ENCODE results near the gene UST.

Gene UST

DNA sequence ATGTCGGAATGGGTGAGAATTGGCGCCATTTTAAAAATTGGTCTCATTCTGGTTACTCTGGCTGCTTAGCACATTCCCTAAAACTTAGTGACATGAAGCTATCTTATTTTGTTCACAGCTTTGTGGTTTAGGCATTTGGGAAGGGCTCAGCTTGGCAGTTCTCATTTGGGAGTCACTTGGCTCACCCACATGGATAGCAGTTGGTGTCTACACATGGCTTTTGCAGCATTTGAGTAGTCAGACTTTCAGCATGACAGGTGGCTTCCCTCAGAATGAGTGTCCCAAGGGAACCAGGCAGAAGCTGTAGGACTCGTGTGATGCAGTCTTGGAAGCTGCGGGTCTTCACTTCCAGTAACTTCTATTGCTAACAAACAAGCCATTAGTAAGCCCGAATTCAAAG is 64.6 kb downstream of the UST start:
- no peak for DNase-seq

DNA sequence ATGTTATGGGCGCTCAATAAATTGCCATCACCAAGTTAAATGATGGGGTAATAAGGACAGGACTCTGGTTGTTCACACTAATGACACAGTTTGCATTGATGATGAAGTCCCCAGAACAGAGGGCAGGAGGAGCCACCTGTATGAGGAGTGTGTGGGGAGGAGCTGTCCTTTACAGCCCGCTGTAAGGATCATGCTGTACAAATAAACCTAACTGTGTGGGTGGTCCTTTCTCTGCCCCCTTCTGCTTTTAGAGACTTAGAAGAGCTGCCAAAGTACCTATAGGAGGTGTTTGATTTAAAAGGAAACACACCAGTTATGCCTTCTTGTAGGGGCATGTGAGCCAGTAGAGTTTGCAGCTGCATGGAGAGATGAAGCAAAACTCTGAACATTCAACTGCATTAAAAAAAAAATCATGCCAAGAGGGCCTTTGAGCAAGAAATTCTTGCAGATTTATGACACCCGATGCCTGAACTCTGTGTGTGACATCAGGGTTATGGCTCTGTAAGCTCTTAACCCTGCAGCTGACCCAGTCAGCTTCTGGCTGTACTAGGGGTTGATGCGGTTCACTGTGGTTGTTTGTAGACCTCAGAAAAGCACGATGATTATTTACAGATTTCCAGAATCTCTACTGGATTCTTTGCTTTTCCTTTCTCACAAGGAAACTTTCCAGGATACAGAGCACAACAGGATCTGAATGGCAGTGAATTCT is 67.4 kb downstream of the UST start:
- DNase-seq, result no peak

DNA sequence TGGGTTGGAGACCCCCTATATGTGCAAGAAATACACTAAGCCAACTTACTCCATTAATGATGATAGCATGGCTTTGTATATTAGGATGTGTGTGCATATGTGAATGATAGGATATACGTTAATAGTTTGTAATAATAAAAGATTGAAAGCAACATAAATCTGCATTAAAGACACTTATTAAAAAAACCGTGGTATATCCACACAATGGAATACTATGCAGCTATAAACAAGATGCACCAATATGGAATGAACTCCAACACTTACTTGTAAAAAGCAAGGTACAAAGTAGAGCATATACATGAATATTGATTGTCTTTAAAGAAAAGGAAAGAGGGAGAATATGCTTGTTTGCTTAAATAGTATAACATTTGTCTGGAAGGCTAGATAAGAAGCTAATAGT is 68.0 kb downstream of the UST start:
- DNase-seq, result no peak

DNA sequence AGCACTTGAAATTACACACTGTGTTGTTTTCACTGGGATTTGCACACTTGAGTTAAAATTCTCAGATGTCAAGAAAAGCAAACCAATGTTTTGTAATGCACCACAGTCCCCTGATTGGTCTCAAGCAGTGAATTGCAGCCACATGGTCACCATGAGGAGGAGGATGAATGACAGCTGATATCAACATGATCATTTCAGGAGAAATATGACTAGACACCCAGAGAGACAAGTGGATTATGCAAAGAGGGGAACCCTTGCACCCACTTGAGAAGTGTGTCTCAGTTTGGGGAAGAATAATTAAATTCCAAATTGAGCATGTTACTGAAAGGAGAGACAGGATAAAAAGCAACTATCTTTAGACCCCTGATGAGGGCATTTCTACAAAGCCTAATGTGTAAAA is 69.3 kb downstream of the UST start:
- no peak for DNase-seq

DNA sequence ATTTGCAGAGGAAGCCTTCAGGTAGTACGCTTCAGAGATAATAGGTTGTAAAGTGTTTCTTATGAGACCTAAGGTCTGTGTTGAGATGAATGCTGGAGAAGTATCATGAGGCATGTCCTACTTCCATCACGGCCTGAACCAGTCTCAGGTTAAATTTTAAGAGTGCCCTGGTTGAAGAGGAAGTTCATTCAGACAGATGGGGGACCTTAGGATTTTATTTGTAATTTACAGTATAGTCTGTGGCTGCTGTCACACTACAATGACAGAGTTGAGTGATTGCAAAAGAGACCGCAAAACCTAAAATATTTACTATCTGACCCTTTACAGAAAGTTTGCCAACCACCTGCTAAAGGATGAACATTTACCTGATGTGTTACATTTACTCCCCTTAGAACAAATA is 70.9 kb downstream of the UST start:
- no peak for DNase-seq

DNA sequence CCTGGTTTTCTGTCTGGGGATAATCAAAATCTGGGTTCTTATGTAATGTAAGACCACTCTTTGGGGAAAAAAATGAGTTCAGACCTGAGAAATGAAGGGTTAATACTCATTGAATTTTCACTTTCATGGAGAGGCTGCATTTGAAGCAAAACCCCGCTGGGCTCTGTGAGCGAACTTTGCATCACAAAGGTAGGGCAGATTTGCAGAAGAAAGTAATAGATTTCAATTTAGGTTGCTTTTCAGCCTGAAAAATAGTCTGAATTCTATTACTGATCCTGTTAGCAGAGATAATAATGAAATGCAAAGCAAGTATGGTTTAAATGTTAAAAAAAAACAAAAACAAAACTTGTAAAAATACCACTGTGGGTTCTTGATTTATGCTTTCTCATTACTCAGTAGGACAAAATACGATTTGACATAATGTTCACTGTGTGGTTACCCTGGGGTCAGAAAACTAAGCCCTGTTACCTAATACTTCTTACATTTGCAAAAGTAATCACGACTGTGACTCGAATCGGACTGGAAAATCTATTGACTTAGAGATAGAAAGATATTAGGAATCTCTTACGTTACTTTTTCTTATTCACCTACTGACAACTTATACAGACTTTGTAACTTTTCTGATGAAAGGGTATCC is 72.2 kb downstream of the UST start:
- no peak for DNase-seq

DNA sequence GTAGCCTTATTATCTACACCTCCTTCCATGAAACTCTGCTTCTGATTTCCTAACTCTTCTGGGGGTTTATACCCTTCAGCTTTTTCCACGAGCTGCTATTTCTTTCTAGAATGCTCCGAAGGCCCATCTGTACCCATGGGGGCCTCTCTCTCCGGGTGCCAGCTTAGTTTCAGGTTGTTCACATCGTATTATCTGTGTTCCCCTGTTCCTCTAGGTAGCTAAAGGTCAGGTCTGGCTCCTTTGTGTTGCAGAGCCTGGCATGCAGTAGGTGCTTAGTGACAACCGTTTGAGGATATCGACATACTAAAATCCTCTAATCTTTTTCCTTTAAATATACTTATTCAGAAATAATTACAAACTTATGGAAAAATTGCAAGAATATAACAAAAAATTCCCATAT is 73.0 kb downstream of the UST start:
- DNase-seq, result no peak

DNA sequence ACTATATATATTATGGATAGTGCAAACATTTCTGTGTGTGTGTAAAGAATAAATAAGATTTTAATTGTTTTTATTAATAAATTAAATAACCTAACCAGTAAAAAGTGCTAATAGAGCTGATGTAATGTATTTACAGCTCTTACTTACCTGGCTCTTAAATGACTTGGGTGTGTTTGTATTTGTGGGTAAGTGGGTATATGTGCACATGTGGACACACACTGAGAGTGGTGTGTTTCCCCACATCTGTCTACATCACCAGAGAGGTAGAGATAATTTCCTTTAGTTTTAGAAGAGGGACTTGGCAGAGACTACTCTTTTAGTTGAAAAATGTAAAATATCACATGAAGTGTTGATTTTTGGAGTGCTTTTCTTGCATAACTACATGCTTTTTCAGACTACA is 76.0 kb downstream of the UST start:
- DNase-seq, result no peak

DNA sequence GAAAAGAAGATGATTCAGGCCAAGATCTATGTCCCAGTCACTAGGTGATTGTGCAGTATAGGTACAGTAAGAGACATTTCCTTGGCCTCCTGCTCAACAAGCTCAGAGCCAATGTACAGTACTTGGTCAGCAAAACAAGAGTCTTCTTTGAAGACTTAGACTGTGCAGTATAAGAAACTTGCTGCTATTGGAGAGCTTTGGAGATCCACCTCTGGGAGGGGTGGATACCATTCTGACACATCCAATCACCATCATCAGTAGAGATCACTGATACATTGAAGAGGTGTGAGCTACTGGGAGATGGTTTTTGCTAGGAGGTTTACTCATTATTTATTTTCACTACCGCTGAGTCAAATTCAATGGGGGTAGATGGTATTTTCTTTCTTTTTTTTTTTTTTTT is 77.5 kb downstream of the UST start:
- no peak for DNase-seq

DNA sequence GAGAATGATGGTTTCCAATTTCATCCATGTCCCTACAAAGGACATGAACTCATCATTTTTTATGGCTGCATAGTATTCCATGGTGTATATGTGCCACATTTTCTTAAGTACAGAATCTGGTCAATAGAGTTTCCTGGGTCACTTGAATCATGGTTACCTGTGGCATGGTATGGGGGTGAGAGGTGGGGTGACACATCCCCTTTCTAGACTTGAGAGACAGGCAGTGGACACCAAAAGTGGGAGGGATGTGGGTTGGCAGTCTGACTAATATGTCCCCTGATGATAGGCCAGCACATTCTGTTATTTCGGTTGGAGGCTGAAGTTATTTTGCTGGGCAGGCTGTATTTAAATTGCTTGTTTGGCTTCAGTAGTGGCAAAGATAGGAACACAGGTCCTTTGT is 78.1 kb downstream of the UST start:
- no peak for DNase-seq

DNA sequence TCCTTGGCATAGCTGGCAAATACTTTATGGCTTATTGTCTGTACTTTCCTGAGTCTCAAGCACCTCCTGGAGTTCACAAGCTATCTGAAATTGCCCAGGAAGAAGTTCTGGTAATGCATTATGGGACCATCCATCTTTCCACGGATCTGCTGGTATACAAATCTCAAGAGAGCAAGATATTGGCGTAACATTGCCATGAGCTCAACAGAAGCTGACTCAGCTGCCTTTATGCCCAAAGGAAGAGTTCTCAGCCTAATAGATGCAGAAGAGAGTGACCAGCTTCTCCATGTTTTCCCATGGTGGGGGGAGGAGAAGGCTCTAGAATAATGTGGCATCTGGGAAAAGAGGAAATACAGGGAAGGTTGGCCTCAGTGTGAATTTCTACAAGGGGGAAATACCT is 78.7 kb downstream of the UST start:
- no peak for DNase-seq

DNA sequence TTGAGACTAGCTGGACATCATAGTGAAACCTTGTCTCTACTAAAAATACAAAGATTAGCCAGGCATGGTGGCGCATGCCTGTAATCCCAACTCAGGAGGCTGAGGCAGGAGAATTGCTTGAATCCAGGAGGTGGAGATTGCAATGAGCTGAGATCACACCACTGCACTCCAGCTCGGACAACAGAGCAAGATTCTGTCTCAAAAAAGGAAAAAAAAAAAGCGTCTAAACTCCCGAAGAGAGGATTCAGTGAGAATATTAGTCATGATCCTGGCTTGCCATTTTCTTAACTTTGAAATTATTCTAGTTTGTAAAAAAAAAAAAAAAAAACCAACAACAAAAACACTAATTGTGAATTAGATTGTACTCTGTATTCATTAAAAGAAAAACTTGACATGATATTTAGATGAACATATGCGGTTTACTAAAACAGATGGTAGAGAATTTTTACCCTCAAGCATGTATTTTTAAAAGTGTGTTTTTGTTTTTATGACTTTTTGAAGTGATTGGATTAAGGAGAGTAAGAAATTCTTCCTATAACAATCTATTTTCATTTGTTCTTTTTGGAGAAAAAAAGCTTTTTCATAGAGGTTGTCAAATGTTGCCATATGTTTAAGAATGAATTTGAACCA is 80.7 kb downstream of the UST start:
- DNase-seq, result no peak

DNA sequence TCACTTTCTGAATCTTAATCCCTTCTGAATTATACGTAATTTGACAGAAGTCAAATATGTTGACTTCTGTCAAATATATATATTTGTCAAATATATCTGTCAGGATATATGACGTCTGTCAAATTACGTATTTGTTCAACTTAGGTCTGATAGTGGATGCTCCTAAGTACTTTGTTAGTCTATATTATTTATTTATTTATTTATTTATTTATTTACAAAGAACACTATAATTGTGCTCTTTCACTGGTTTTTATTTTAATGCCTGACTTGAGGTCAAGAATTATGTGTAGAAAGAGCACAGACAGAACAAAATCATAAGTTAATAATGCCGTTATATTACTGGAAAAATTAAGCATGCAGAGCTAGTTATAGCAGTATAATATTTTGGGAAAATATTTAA is 81.2 kb downstream of the UST start:
- no peak for DNase-seq

DNA sequence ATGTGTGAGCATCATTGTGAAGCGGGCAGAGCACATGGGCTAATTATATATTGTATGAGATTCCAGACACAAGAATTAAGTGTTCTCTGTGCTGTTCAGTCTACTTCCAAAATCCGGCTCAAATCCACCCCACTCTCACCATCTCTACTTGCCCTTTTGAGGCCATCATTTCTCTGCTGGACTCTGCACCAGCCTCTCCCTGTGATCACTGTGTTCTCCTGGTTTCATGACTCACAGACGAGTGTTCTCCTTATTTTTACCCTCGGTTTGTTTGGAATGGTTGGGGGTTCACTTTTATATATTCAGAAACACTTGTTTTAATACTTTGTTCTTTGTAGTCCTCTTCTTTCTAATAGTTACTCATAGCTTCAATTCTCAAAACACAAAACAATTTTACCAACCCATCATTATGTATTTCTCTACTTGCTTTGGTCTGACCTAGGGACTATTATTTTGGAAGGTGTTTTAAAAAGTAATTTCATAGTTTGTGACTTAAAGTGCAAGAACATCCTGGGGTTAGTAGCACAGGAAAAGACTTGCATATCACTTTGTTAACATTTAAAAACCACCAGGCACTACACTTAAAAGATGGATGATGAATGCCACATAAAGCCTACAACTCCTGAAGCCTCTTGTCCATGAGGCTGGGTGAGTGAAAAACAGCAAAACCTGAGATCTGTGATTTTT is 82.7 kb downstream of the UST start:
- DNase-seq, result no peak

DNA sequence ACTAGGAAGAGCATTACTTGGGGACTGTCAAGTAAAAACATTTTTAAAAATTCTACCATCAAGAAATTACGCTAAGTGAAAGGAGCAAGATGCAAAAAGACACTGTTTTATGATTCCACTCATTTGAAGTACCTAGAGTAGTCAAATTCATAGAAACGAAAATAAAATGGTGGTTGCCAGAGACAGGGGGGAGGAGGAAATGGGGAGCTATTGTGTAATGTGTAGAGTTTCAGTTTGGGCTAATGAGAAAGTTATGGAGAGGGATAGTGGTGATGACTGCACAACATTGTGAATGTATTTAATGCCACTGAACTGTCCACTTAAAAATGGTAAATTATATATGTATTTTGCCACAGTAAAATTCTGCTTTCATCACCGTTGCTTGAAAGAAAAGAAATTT is 83.8 kb downstream of the UST start:
- DNase-seq, result no peak

DNA sequence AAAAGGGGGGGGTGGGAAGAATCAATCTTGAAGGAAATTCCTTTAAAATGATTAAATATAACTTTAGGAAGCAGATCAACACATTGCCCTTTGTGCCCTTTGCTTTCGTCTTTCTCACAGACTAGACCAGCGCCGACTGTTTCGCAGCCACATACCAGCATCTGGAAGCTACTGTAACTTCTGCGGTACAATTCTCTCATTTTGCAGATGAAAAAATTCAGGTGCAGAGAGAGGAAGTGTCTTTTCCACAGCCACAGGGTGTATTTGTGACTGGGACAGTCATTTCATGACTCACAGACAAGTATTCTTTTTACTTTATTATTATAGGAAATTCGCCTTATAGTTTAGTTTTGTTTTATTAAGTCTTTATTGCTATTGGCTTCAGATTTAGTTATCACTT is 84.2 kb downstream of the UST start:
- DNase-seq, result no peak

DNA sequence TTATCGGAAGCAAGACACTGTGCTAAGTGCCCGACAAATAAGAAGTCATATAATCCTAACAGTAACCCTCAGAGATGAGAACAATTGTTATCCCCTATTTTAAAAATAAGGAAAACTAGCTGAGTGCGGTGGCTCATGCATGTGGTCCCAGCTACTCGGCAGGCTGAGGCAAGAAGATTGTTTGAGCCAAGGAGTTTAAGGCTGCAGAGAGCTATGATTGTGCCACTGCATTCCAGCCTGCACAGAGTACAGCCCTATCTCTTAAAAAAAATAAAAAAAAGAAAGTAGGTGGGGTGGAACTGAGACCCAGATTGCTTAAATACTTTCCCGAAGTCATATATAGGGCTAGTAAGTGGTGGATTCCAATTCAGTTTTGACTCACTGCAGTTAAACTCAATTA is 84.7 kb downstream of the UST start:
- DNase-seq, result no peak

DNA sequence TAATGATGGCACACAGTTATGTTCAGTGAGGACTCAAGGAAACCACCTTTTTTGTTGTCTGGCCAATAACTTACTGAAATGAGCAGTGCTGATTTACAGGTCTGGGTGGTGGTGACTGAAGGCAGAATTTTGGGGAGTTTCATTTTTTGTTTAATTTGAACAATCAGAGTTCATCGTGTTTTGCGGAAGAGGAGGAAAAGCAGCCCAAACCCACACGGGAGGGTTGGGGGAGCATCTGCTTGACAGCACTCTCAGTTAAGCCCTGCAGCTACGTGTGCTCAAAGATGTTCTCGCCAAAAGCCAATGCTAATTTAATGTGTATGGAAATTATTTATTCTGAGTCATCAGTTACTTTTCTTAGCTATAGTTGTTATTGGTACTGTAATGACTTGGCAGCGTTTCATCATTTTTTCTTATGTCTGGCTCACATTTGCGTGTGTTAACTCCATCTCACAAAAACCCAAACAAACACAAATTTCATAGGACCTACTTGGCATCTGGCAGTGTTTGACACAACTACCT is 89.2 kb downstream of the UST start:
- no peak for DNase-seq

DNA sequence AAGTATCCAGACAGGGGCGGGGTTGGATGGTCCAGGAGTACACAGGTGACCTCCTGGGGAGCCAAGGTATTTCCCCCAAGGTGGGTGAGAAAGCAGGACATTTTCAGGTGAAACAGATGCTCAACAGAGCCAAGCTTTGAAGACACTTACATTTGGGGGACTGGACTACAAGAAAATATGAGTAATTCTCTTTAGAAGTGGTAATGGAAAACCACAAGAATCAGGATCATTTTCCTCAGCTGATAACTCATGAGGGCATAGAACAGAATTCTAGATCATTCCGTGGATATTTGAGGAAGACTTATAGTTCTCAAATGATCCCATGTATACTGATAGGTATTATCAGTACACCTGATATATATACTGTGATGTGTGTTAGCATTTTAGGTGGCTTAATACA is 89.9 kb downstream of the UST start:
- DNase-seq, result no peak

DNA sequence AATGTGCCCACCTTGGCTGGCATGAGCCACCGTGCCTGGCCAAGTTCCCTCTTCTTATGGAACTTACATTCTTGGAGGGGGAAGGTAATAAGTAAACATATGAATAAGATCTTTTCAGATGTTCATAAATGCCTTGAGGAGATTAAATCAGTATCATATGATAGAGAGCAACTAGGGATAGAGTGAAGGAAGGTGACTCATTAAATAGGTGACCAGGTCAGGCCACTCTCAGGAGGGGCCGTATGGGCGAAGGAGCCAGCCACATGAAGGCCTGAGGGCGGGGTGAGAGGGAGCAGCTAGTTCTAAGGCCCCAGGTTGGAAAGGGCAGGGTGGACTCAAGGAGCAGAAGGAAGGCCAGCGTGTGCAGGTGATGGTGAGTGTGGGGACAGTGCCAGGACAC is 91.1 kb downstream of the UST start:
- DNase-seq, result no peak

DNA sequence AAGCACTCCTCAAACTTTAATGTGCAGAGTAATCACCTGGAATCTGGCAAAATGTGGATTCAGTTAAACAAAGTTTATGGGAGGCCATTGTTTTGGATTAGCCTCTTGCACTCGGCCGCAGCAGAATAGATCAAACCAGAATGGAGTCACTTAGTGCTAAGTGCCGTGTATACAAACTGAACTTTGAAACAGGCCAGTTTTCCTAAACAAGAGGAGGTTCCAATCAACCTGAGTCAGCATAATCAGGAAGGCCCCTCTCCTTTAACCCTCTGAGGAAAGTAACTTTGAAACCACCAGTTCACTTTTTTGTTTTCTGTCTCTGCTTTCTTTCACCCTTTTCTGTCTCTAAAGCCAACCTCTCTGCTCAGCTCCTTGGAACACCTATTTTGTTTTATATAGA is 92.2 kb downstream of the UST start:
- DNase-seq, result no peak

DNA sequence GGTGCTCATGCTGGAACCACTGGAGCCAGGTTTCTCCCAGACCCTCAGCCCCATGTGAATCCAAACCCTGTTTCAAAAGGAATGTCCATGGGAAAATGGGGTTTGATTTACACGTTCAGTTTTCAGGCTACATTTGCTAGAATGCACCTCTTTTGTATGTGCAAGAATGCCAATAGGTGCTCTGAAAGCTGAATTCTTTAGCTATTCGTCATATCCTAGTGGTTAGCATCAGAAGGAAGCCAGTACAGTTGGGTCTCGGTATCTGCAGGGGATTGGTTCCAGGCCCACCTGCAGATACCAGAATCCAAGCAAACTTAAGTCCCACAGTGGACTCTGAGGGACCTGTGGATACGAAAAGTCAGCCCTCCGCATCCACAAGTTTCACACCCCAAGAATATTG is 93.4 kb downstream of the UST start:
- DNase-seq, result no peak

DNA sequence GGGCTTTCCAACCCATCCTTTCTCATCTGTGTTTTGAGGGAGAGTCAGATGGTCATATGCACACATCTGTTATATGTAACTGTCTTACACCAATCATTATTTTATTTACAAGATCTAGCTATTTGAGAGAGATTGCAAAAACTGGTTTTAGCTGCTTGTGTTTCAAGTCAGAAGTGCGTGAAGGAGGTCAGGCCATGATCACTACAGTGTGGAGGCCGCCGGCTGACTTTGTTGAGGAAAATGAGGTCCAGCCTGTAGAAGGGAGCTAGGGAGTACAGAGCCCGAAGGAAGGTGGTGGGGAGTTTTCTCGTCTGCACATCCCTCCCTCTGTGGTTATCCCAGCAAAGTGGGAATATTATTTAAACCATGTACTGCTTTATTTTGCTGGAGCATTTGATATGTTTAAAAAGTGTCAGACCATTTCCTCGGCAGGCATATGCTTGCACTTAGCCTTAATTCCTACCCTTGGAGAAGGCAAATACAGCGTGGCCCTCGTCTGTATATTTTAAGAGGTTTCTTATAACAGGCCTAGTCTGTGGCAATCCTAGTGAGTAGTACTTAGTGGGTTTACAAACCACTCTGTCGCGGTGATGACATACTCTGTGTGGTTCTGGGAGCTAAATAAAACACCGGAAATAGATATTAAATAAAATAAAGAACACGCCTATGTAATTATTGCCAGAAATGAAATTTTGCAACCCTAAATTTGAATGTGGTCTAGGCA is 95.6 kb downstream of the UST start:
- no peak for DNase-seq

Data from NCI-H446 treated with DMSO at 0.1 percent for 48 hours (cell line).